ENCODE data around the gene HDAC4. TPM values are rescaled to one million over a fixed set of nuclear protein-coding genes. Genes with fewer than 3 reads are reported as not detected.

HDAC4 gene
- total and polyA plus RNA-seq, 10 of the 15 experiments (the other 5 are each of a cell fraction or from before 2014, with no cell fraction given), result 0.22 to 15.7 (median 4.8) TPM

GRCh38 chr2:239041062-239041461, 359.8 kb downstream of the HDAC4 start:
- Histone ChIP-seq H3K27ac (ENCODE audit: control insufficient read depth, insufficient read depth) (no peak overlapping the region), H3K9me3 (replicated peaks; ENCODE audit: control insufficient read depth, insufficient read depth, low read length) (no peaks in the 10 kb centered on the region), H4K20me1 (ENCODE audit: control insufficient read depth, insufficient read depth) (no peaks in the 10 kb centered on the region), H3K4me3 (no peak overlapping the region), H3K27me3 (replicated peaks in 1 of 2; ENCODE audit: control insufficient read depth in 2 of 2, insufficient read depth in 2 of 2, low read length in 1 of 2) (no peaks in the 10 kb centered on the region), H3K4me2 (ENCODE audit: control insufficient read depth, insufficient read depth) (no peak overlapping the region), H3K9ac (ENCODE audit: control insufficient read depth, insufficient read depth, low read length) (no peak overlapping the region), H2AFZ (ENCODE audit: control insufficient read depth, low read depth, low read length) (no peak overlapping the region), H3K4me1 (ENCODE audit: control insufficient read depth, insufficient read depth, low read length) (no peaks in the 10 kb centered on the region), H3K36me3 (ENCODE audit: control insufficient read depth in 2 of 2, insufficient read depth in 2 of 2, low read length in 1 of 2) (no peaks in the 10 kb centered on the region), H3K79me2 (ENCODE audit: control insufficient read depth, insufficient read depth, low read length) (no peaks in the 10 kb centered on the region)
- ChIA-PET POLR2A (no interaction called here), SMC1A (ENCODE audit: uncharacterized antibody, unreplicated experiment) (no interaction called here), RAD21 (ENCODE audit: unreplicated experiment) (no interaction called here), CTCF (no interaction called here)
- in situ Hi-C loops (cut with MboI), result no loop called here
- WGBS (ENCODE audit: insufficient coverage, insufficient replicate concordance, low lambda C conversion rate, missing lambda C conversion rate), result 50% methylated on average over 14 of the region's 14 CpGs
- FAIRE-seq (no peak), DNase-seq (ENCODE audit: low read depth, low spot score) (no peak), ATAC-seq (no peak)
- TF ChIP-seq, protein P1, sequence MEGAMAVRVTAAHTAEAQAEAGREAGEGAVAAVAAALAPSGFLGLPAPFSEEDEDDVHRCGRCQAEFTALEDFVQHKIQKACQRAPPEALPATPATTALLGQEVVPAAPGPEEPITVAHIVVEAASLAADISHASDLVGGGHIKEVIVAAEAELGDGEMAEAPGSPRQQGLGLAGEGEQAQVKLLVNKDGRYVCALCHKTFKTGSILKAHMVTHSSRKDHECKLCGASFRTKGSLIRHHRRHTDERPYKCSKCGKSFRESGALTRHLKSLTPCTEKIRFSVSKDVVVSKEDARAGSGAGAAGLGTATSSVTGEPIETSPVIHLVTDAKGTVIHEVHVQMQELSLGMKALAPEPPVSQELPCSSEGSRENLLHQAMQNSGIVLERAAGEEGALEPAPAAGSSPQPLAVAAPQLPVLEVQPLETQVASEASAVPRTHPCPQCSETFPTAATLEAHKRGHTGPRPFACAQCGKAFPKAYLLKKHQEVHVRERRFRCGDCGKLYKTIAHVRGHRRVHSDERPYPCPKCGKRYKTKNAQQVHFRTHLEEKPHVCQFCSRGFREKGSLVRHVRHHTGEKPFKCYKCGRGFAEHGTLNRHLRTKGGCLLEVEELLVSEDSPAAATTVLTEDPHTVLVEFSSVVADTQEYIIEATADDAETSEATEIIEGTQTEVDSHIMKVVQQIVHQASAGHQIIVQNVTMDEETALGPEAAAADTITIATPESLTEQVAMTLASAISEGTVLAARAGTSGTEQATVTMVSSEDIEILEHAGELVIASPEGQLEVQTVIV (IDR thresholded peaks at IDR 0.05; ENCODE audit: borderline replicate concordance, partially characterized antibody), result no peak
- TF ChIP-seq NR2F1 (conservative IDR thresholded peaks at IDR 0.05), result no peak
- TF ChIP-seq NFIC (IDR thresholded peaks at IDR 0.05; ENCODE audit: low read depth, low read length), result no peak
- TF ChIP-seq PML (IDR thresholded peaks at IDR 0.05; ENCODE audit: low read length), result no peak
- TF ChIP-seq, protein P2, sequence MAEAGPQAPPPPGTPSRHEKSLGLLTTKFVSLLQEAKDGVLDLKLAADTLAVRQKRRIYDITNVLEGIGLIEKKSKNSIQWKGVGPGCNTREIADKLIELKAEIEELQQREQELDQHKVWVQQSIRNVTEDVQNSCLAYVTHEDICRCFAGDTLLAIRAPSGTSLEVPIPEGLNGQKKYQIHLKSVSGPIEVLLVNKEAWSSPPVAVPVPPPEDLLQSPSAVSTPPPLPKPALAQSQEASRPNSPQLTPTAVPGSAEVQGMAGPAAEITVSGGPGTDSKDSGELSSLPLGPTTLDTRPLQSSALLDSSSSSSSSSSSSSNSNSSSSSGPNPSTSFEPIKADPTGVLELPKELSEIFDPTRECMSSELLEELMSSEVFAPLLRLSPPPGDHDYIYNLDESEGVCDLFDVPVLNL (IDR thresholded peaks at IDR 0.05; ENCODE audit: low read depth, low read length), result no peak
- no peak for TF ChIP-seq ZNF207 (IDR thresholded peaks at IDR 0.05; ENCODE audit: borderline replicate concordance)
- TF ChIP-seq, protein P3, sequence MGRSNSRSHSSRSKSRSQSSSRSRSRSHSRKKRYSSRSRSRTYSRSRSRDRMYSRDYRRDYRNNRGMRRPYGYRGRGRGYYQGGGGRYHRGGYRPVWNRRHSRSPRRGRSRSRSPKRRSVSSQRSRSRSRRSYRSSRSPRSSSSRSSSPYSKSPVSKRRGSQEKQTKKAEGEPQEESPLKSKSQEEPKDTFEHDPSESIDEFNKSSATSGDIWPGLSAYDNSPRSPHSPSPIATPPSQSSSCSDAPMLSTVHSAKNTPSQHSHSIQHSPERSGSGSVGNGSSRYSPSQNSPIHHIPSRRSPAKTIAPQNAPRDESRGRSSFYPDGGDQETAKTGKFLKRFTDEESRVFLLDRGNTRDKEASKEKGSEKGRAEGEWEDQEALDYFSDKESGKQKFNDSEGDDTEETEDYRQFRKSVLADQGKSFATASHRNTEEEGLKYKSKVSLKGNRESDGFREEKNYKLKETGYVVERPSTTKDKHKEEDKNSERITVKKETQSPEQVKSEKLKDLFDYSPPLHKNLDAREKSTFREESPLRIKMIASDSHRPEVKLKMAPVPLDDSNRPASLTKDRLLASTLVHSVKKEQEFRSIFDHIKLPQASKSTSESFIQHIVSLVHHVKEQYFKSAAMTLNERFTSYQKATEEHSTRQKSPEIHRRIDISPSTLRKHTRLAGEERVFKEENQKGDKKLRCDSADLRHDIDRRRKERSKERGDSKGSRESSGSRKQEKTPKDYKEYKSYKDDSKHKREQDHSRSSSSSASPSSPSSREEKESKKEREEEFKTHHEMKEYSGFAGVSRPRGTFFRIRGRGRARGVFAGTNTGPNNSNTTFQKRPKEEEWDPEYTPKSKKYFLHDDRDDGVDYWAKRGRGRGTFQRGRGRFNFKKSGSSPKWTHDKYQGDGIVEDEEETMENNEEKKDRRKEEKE (IDR thresholded peaks at IDR 0.05), result no peak
- no peak for TF ChIP-seq ZNF592 (IDR thresholded peaks at IDR 0.05)
- TF ChIP-seq MEF2A (IDR thresholded peaks at IDR 0.05; ENCODE audit: insufficient read depth, low read depth, low read length), result no peak
- TF ChIP-seq EZH2 (IDR thresholded peaks at IDR 0.05; ENCODE audit: borderline replicate concordance, control insufficient read depth, low read depth, low read length), result no peak
- no peak for TF ChIP-seq SRF (IDR thresholded peaks at IDR 0.05; ENCODE audit: low read depth in 2 of 2, low read length in 2 of 2)
- TF ChIP-seq HDAC6 (IDR thresholded peaks at IDR 0.05; ENCODE audit: unreplicated experiment), result no peak
- no peak for TF ChIP-seq HDAC2 (IDR thresholded peaks at IDR 0.05)
- BruUV-seq (replicated peaks), result no TSS peak
- intact Hi-C loops (cut with micrococcal nuclease; ENCODE audit: unreplicated experiment), result no loop called here

Data from GM12878 (cell line).